Activated CD4-positive, alpha-beta T cell treated with anti-CD3 and anti-CD28 coated beads, Interleukin-2, amount 50 U/mL, for 1 hour (primary cell): Measurements from ENCODE around the gene CENPF.
"Not testable (repeated sequence)": the region's sequence is repeated elsewhere in the genome, so short reads cannot be mapped to it uniquely, and the experiment has no call there.

ENCODE experiments used
- DNase-seq: peaks from one replicate; pipeline ENCODE4 v3.0.0-alpha.2; 2020

CENPF gene, protein sequence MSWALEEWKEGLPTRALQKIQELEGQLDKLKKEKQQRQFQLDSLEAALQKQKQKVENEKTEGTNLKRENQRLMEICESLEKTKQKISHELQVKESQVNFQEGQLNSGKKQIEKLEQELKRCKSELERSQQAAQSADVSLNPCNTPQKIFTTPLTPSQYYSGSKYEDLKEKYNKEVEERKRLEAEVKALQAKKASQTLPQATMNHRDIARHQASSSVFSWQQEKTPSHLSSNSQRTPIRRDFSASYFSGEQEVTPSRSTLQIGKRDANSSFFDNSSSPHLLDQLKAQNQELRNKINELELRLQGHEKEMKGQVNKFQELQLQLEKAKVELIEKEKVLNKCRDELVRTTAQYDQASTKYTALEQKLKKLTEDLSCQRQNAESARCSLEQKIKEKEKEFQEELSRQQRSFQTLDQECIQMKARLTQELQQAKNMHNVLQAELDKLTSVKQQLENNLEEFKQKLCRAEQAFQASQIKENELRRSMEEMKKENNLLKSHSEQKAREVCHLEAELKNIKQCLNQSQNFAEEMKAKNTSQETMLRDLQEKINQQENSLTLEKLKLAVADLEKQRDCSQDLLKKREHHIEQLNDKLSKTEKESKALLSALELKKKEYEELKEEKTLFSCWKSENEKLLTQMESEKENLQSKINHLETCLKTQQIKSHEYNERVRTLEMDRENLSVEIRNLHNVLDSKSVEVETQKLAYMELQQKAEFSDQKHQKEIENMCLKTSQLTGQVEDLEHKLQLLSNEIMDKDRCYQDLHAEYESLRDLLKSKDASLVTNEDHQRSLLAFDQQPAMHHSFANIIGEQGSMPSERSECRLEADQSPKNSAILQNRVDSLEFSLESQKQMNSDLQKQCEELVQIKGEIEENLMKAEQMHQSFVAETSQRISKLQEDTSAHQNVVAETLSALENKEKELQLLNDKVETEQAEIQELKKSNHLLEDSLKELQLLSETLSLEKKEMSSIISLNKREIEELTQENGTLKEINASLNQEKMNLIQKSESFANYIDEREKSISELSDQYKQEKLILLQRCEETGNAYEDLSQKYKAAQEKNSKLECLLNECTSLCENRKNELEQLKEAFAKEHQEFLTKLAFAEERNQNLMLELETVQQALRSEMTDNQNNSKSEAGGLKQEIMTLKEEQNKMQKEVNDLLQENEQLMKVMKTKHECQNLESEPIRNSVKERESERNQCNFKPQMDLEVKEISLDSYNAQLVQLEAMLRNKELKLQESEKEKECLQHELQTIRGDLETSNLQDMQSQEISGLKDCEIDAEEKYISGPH (N-terminal part only)

DNA sequence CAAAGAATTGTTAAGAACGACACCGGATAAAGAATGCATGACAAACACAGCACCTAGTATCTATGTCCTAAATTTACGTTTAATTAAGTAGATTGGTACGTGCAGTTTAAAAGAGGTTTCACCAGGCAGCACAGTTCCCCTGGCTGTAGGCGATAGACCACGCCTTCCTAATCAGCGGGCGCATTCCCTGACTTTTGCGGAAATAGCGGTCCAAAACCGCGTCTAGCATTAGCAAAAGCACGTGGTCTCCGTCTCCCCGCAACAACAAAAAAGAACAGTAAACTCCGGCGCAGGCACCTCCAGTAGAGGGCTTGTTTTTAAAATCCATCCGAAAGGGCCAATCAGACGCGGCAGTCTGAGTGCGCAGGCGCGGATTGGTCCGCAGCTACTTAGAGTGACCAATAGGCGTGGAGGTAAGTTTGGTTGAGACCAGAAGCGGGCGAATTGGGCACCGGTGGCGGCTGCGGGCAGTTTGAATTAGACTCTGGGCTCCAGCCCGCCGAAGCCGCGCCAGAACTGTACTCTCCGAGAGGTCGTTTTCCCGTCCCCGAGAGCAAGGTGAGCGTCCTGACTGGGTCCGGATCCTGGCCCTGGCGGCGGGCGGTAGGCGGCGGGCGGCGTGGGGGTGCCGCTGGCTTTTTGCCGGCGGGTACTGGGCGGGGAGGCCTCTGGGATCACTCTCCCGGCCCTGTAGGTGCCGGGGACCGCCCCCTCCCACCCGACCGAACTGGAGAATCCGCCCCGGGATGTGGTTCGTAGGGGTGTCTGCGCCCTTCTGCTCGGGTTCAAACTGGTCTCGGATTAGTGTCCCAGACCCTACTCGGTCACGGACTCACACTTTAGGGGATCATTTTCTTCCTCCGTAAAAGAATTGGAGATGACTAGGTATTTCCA, at the start of gene CENPF:
CENPF (plus strand) TSS at position 432 of the 894 bp plus-strand sequence. CDS start 10,560 bp downstream, outside the sequence.
- peak; percentile 91 for DNase-seq

DNA sequence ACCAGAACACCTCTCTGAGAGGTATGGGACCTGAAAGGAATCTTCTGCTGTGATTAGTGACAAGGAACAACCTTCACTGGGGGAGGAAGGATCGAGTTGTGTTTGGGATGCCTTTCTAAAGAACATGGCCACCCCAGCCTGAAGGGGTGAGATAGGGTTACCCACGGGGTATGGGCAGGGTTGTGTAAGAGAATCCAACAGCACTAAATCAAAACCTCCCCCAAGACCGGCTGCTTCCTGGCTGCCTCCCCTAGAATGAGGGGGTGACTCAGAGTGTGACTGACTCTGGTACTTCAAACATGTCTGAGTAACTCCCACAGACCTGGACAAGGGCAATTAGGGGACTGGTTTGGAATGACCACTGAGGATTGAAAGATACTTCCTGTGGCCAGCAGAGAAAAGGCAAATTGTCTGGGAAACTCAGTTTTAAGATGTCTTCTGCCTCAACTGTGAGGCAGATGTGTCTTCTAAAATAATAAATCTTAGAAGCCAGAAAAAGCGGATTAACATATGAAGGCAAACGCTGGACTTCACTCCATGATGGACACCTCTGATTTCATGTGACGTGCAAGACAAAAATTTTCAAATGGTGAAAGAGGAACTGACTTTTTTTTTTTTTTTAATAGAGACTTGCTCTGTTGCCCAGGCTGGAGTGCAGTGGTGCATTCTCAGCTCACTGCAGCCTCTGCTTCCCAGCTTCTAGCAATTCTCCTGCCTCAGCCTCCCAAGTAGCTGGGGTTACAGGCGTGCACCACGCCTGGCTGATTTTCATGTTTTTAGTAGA, 44.9 kb upstream of the CENPF start:
- no peak for DNase-seq

DNA sequence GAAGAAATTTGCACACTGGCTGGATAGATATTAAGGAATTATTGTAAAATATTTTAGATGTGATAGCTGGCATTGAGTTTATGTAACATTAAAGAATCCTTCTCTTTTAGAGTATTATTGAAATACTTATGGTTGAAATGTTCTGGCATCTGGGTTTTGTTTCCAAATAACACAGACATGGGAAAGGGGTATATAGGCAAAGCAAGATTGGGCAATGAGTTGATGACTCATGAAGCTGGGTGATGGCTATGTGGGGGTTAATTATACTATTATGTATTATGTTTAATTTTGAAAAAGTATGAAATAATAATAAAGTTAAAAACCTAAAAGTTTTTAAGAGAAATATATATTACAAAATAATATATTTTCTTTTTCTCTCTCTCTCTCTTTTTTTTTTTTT, 39.1 kb upstream of the CENPF start:
- no peak for DNase-seq

GRCh38 chr1:214565310-214565709, 37.7 kb upstream of the CENPF start:
- DNase-seq, result no peak

- DNase-seq, result no peak
Measured at GRCh38 chr1:214566158-214567104, 36.6 kb upstream of the CENPF start.

- no peak for DNase-seq
Measured at GRCh38 chr1:214567481-214567980, 35.5 kb upstream of the CENPF start.

GRCh38 chr1:214568328-214568727, 34.7 kb upstream of the CENPF start:
- no peak for DNase-seq

GRCh38 chr1:214569357-214570004, 33.5 kb upstream of the CENPF start:
- DNase-seq, result no peak

- no peak for DNase-seq
Measured at GRCh38 chr1:214570442-214570841, 32.6 kb upstream of the CENPF start.

- no peak for DNase-seq
Measured at GRCh38 chr1:214571281-214571680, 31.7 kb upstream of the CENPF start.

DNA sequence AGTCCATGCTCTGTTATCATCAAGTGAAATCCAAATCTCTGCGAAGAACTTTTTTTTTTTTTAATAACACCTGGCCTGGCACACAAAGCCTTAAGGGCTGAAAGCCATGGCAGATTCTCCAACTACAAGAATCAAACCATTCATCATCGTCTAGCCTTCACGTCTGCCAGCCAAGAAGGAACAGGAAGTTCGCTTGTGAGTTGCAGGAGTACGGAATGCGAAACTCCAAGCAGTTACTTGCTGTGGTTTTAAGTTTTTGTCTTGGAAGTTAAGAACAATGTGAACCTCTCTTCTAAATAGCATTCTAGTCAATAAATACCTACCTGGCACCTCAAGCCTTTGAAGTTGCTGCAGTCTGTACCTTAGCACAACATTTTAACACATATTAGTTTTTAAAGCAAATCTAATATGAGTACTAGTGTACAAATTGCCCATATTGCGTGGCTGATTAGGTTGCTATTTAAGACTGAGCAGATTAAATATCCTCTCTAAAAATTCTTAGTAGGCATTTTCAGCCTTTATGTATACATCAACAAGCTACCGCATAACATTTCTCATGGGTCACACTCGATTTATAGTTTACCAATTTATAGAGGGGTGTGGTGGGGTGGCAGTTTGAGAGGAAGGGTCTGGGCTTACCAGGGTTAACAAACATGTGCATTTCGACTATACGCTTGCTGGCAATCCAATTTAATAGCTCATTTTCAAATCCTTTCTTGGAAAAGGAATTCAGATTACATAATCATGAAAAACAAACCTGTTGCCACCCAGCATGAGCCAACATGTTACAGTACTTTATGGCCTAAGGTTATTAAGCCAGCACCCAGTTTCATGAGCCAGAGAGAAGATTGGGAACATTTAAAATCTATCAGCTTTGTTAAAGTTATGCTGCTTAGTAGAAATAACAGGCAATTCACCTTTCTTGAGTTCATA, 29.3 kb upstream of the CENPF start:
- DNase-seq, result no peak

DNA sequence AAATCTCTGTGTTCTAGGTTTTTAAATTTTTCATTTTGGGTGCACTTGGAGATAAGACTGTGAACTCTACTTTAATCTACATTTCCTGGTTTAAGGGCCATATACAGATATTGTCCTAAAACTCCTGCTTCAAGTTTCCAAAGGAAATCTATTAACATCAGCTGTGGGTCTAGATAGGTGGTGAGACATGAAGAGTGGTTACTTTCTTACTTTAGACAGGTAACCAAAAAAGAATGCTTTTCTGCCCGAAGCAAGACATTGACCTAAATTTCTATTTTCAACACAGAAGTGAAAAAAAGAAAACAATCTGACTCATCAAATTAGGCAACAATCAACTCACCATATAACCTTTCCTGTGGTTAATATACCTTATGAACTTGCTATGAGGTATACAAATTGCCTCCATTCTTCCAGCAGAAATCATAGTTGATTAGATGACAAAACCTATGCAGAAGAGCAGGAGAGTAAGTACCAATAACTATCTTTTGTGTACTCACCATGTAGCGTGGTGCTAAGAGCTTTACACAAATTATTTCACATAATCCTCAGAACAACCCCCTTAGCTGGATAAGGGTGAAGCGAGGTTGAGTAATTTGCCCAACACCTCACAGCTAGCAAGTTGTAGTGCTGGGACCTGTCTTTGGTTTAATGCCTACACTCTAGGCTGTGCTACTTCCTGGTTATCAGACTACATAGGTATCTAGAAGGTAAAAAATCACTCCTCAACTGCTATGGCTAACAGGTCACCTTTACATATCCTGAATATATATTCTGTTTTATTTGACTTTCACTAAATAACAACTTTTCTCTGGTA, 28.2 kb upstream of the CENPF start:
- no peak for DNase-seq

DNA sequence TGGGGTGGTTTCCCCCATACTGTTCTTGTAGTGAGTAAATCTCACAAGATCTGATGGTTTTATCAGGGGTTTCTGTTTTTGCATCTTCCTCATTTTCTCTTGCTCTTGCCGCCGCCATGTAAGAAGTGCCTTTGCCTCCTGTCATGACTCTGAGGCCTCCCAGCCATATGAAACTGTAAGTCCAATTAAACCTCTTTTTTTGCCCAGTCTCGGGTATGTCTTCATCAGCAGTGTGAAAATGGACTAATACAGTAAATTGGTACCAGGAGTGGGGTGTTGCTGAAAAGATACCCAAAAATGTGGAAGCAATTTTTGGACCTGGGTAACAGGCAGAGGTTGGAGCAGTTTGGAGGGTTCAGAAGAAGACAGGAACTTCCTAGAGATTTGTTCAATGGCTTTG, 26.9 kb upstream of the CENPF start:
- not testable (repeated sequence) for DNase-seq

- DNase-seq, result no peak
Measured at GRCh38 chr1:214579183-214579582, 23.8 kb upstream of the CENPF start.

DNA sequence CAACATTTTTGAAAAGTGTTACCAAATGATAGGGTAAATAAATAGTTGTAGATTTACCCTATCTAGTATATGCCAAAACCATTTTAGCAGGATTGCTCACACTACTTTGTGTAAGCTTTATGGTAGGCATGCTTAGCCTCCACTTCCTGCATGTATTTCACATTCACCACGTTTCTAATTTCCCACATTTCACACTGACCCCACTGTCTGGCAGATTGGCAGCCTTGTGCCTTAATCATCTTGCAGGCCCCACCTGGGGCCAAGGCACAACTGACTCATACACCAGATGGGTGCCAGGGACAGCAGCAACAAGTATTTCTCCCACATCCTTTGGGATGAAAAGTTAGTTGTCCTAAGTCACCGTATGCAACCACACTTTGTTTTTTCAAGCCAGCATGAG, 21.2 kb upstream of the CENPF start:
- DNase-seq, result no peak

DNA sequence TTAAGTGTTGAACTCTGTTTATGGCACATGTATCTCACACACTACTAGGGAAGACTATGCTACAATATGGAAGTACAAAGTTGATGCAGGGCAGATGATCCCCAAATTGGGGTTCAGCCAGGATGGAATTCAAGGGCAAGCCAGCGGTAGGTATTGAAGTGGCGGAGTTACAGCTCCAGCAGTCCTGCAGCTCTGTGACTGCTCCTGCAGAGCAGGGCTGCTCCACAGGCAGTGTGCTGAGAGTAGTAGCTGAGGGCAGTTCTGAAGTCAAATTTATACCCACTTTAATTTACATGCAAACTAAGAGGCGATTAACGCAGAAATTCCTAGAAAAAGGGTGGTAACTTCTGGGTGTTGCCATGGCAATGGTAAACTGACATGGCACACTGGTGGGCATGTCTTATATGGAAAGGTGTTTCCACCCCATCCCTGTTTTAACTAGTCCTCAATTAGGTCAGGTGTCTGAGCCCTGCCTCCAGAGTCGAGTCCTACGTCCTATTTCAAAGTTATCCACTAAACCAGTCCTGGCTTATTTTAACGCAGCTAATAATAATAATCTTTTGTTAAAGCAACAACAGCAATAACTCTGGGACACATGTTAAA, 20.6 kb upstream of the CENPF start:
- no peak for DNase-seq

DNA sequence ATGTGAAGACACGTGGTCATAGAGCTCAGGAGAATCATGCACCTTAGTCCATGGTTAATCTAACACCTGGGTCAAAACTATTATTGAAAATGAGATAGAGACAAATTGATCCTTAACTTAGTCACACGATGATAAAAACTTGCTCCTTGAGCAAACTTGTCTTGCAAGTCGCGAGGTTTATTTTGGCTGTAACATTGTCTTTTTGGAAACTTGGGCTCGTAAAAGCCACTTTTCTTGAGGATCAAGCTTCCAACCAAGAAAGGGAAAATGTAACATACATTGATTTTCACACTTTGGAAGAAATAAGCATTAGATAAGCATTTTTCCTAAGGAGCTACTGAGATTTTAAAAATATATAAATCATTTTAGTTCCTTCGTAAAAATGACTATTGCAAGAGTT, 19.9 kb upstream of the CENPF start:
- no peak for DNase-seq
